Measurements from ENCODE around the gene PTPRK.

Gene PTPRK

DNA sequence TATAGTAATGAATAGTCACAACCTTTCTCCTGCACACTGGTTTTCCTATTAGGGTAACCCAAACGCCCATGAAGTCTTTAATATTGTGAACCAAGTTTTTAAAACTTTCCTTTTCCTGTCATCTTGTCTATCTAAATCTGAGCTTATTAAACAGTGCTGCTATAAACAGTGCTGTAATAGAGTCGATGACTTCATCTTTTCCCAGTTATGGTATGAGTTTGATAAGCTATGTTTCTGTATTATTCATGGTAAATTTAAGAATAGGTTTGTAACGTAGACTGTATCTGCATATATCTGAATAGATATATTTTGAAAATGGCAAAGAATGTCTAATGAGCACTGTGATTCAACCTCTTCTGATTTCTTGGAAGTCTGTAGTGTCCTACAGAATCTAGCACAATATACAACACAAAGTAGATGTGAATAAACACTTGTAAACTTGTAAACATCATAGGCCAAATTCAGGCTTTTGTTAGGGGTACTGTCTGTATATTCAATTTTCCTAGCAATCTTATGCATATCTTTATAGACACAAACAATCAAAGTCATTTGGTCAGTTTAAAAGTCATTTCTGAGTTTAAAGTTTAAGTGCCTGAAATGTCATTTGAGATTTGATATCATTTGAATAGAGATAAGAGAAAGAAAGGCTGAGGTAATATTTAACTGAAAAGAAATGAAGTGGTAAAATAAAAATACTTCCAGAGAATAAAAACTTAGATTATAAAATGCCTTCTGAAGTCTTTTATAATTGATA, 155.5 kb downstream of the PTPRK start:
- TF ChIP-seq, protein P1, sequence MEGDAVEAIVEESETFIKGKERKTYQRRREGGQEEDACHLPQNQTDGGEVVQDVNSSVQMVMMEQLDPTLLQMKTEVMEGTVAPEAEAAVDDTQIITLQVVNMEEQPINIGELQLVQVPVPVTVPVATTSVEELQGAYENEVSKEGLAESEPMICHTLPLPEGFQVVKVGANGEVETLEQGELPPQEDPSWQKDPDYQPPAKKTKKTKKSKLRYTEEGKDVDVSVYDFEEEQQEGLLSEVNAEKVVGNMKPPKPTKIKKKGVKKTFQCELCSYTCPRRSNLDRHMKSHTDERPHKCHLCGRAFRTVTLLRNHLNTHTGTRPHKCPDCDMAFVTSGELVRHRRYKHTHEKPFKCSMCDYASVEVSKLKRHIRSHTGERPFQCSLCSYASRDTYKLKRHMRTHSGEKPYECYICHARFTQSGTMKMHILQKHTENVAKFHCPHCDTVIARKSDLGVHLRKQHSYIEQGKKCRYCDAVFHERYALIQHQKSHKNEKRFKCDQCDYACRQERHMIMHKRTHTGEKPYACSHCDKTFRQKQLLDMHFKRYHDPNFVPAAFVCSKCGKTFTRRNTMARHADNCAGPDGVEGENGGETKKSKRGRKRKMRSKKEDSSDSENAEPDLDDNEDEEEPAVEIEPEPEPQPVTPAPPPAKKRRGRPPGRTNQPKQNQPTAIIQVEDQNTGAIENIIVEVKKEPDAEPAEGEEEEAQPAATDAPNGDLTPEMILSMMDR (IDR thresholded peaks at IDR 0.05; ENCODE audit: low read depth, low read length) = no peak
- no peak for DNase-seq (ENCODE audit: low read depth in 2 of 2)
- no peak overlapping the region for H3K4me3 ChIP-seq (replicated peaks in 1 of 2; ENCODE audit: low read depth in 2 of 2, low read length in 2 of 2)

DNA sequence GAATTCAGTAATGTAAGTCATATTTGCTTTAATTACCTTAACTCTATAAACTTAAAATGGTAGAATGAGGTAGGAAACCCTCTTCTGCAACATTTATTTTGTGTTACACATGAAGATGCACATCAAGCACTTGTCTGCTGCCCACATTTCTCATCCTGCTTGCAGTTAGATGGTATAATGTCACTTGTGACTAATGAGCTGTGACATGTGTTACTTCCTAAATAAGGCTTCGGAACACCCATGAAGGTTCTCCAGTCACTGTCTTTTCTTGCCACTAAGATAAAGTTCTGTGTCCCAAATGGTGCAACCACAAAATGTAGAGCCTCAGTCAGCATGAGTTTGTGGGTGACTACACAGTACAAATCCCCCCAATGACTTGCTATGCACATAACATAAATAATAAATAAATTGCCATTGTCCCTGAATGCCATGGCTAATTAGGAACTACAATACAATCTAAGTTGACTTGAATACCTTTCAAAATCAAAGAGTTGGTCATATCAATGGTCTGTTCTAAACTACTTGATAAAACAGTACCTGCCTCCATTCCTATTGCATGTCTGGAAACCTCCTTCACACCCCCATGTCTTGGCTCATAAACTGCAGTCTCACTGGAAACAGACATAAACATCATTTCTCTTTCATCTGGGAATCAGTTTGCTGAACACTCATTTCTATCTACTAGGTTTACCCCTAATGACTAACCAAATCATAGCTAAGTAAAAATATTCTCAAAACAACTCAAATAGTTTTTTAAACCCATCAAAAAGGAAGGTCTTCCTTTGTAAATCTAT, 157.2 kb downstream of the PTPRK start:
- TF ChIP-seq, protein P1 (IDR thresholded peaks at IDR 0.05; ENCODE audit: low read depth, low read length) = no peak
- peak in 1 of 2 donors; percentile 16 for DNase-seq (ENCODE audit: low read depth in 2 of 2)

DNA sequence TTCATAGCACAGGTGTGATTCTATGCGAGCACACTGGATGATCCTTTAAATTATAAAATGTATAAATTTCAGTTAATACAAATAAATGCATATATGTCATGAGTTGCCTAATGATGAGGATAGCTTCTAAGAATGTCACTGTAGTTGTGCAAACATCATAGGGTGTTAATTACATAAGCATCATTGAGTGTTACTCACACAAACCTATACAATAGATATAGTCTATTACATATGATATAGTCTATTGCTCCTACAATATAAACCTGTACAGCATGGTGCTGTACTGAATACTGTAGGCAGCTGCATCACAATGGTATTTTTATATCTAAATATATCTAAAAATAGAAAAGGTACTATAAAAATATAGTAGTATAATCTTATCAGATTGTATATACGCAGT, 159.0 kb downstream of the PTPRK start:
- TF ChIP-seq, protein P1 (IDR thresholded peaks at IDR 0.05; ENCODE audit: low read depth, low read length) = no peak
- no peak for DNase-seq (ENCODE audit: low read depth in 2 of 2)
- no peak overlapping the region for H3K4me3 ChIP-seq (replicated peaks in 1 of 2; ENCODE audit: low read depth in 2 of 2, low read length in 2 of 2)

More for the DNA sequence above, 157.2 kb downstream of the PTPRK start:
- H3K4me3 ChIP-seq (replicated peaks in 1 of 2; ENCODE audit: low read depth in 2 of 2, low read length in 2 of 2) = no peak overlapping the region

DNA sequence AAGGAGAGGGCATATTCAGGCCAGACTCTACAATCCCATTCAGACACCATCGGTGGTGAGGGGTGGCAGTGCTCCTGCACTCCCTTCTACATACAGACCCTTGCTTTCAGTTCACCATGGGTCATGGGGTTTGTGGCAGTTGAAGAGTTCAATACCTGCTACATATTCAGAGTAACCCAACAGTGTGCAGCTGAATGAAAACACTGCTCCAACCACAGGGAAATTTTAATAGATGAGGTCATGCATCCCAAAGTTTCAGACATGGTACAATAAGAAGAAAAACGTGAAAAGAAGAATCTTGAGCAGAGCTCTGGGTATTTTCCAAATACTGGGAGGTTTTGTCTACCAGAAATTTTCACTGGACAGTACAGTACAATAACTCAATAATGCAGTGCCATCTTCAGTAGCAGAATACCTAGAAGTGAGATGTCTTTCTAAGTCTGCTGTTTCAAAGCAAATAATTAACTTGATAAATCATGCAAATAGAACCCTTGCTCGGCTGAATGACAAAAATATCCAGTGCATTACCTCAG, 162.1 kb downstream of the PTPRK start:
- TF ChIP-seq, protein P1 (IDR thresholded peaks at IDR 0.05; ENCODE audit: low read depth, low read length) = no peak
- DNase-seq (ENCODE audit: low read depth in 2 of 2) = peak in 1 of 2 donors; percentile 29
- H3K4me3 ChIP-seq (replicated peaks in 1 of 2; ENCODE audit: low read depth in 2 of 2, low read length in 2 of 2) = no peak overlapping the region

DNA sequence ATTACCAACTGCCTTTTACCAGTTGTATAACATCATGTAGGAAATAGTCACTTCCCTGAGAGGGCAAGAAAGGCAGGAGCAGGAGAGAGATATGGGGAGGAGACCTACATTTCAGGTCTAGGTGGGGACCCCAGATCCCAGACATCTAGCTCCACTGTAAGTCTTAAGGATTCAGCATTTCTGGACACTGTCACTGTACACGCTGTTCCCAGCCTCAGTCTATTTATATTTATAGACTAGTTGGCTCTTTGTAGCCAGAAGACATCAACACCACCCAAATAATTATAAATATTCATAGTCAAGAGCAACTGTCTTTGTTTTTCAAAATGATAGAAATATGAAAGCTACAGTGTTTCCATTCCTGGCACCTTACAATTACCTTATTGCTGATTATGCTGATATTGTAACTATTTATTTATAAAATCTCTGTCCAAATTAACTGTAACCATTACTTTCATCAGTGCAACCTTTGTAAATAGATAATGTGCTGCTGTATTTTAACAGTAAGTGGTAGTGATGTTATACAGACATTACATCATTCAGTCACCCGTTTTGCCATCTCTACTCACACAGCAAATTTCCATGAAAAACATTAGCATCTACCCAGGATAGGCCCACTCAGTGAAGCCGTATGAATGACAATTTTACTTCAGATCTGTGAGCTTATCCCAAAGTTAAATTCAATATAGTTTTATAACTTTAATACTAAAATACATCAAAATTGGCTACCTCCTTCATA, 162.8 kb downstream of the PTPRK start:
- no peak overlapping the region for H3K4me3 ChIP-seq (replicated peaks in 1 of 2; ENCODE audit: low read depth in 2 of 2, low read length in 2 of 2)
- TF ChIP-seq, protein P1 (IDR thresholded peaks at IDR 0.05; ENCODE audit: low read depth, low read length) = no peak
- DNase-seq (ENCODE audit: low read depth in 2 of 2) = no peak

DNA sequence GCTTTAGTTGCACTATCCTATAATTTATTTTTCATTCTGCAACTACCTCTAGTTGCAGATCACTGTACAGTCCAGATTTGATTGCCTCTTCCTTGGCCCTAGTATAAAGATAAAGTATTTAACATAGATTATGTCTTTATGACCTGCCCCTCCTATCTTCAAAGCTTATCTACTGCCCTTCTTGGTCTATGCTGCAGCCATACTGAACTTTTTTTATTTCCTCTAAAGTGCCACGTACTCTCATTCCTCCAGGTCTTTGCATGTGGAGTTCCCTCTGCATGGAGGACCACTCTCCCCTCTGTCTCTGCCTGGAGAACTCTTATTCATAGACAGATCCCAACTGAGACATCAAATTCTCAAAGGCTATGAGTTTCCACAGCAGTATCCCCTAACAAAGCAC, 168.0 kb downstream of the PTPRK start:
- H3K4me3 ChIP-seq (replicated peaks in 1 of 2; ENCODE audit: low read depth in 2 of 2, low read length in 2 of 2) = no peak overlapping the region
- no peak for DNase-seq (ENCODE audit: low read depth in 2 of 2)
- TF ChIP-seq, protein P1 (IDR thresholded peaks at IDR 0.05; ENCODE audit: low read depth, low read length) = no peak

All from cardiac fibroblast (primary cell).